ENCODE data around the gene POU6F2. TPM values are rescaled to one million over a fixed set of nuclear protein-coding genes. Genes with fewer than 3 reads are reported as not detected.

The POU6F2 gene
- total RNA-seq, 1 experiment from 2014 or later: not detected

- Histone ChIP-seq H3K4me1 (ENCODE audit: insufficient read depth, low read length, poor library complexity, severe bottlenecking) (no peaks in the 10 kb centered on the region), H3K27ac (ENCODE audit: low read depth, low read length, poor library complexity, severe bottlenecking) (no peak overlapping the region), H3K9me3 (ENCODE audit: low read depth, low read length, poor library complexity, severe bottlenecking) (no peaks in the 10 kb centered on the region), H3K27me3 (replicated peaks; ENCODE audit: insufficient read depth, low read depth, low read length, poor library complexity) (peaks cover 24% of the 10 kb centered on the region), H3K4me3 (ENCODE audit: low read depth, low read length, poor library complexity, severe bottlenecking) (no peak overlapping the region), H3K36me3 (ENCODE audit: insufficient read depth, low read length, poor library complexity, severe bottlenecking) (no peaks in the 10 kb centered on the region)
- CTCF ChIA-PET: no interaction called here
- TF ChIP-seq CTCF (conservative IDR thresholded peaks at IDR 0.05; ENCODE audit: low read depth, low read length) (no peak), EZH2 (IDR thresholded peaks at IDR 0.05; ENCODE audit: borderline replicate concordance, low read depth, low read length, poor library complexity, severe bottlenecking) (no peak)
- POLR2A ChIA-PET (ENCODE audit: low non-redundant PET): no interaction called here
- no peak for DNase-seq (ENCODE audit: low spot score)
- no TSS peak for BruUV-seq (replicated peaks)
- intact Hi-C loops (cut with micrococcal nuclease; ENCODE audit: unreplicated experiment): no loop called here
Observed at GRCh38 chr7:39384386-39384785, 406.7 kb downstream of the POU6F2 start.

- CTCF ChIA-PET: no interaction called here
- H3K27ac ChIP-seq (ENCODE audit: low read depth, low read length, poor library complexity, severe bottlenecking): no peak overlapping the region
- no peak overlapping the region for H3K4me3 ChIP-seq (ENCODE audit: low read depth, low read length, poor library complexity, severe bottlenecking)
- POLR2A ChIA-PET (ENCODE audit: low non-redundant PET): no interaction called here
- H3K36me3 ChIP-seq (ENCODE audit: insufficient read depth, low read length, poor library complexity, severe bottlenecking): no peaks in the 10 kb centered on the region
- H3K27me3 ChIP-seq (replicated peaks; ENCODE audit: insufficient read depth, low read depth, low read length, poor library complexity): peaks cover 32% of the 10 kb centered on the region
- no peaks in the 10 kb centered on the region for H3K9me3 ChIP-seq (ENCODE audit: low read depth, low read length, poor library complexity, severe bottlenecking)
- no peak for TF ChIP-seq EZH2 (IDR thresholded peaks at IDR 0.05; ENCODE audit: borderline replicate concordance, low read depth, low read length, poor library complexity, severe bottlenecking)
- TF ChIP-seq CTCF (conservative IDR thresholded peaks at IDR 0.05; ENCODE audit: low read depth, low read length): 0 out of 2 replicates have a peak, but pooled peaks have one; percentile 26
- H3K4me1 ChIP-seq (ENCODE audit: insufficient read depth, low read length, poor library complexity, severe bottlenecking): no peaks in the 10 kb centered on the region
- DNase-seq (ENCODE audit: low spot score): no peak
- intact Hi-C loops (cut with micrococcal nuclease; ENCODE audit: unreplicated experiment): no loop called here
- BruUV-seq (replicated peaks): no TSS peak
Observed at GRCh38 chr7:39386718-39387117, 409.0 kb downstream of the POU6F2 start.

- CTCF ChIA-PET: no interaction called here
- TF ChIP-seq CTCF (conservative IDR thresholded peaks at IDR 0.05; ENCODE audit: low read depth, low read length): no peak
- no peak for TF ChIP-seq EZH2 (IDR thresholded peaks at IDR 0.05; ENCODE audit: borderline replicate concordance, low read depth, low read length, poor library complexity, severe bottlenecking)
- POLR2A ChIA-PET (ENCODE audit: low non-redundant PET): no interaction called here
Observed at GRCh38 chr7:39392151-39392550, 414.4 kb downstream of the POU6F2 start.

More at GRCh38 chr7:39392151-39392550, 414.4 kb downstream of the POU6F2 start:
- peaks cover 51% of the 10 kb centered on the region for H3K27me3 ChIP-seq (replicated peaks; ENCODE audit: insufficient read depth, low read depth, low read length, poor library complexity)
- no peaks in the 10 kb centered on the region for H3K4me1 ChIP-seq (ENCODE audit: insufficient read depth, low read length, poor library complexity, severe bottlenecking)
- no peak overlapping the region for H3K4me3 ChIP-seq (ENCODE audit: low read depth, low read length, poor library complexity, severe bottlenecking)
- no TSS peak for BruUV-seq (replicated peaks)
- no peak for DNase-seq (ENCODE audit: low spot score)
- H3K9me3 ChIP-seq (ENCODE audit: low read depth, low read length, poor library complexity, severe bottlenecking): no peaks in the 10 kb centered on the region
- intact Hi-C loops (cut with micrococcal nuclease; ENCODE audit: unreplicated experiment): no loop called here
- no peaks in the 10 kb centered on the region for H3K36me3 ChIP-seq (ENCODE audit: insufficient read depth, low read length, poor library complexity, severe bottlenecking)
- no peak overlapping the region for H3K27ac ChIP-seq (ENCODE audit: low read depth, low read length, poor library complexity, severe bottlenecking)

All from A673 (cell line).